ENCODE measurements around the gene CLEC2L.

Gene CLEC2L

DNA sequence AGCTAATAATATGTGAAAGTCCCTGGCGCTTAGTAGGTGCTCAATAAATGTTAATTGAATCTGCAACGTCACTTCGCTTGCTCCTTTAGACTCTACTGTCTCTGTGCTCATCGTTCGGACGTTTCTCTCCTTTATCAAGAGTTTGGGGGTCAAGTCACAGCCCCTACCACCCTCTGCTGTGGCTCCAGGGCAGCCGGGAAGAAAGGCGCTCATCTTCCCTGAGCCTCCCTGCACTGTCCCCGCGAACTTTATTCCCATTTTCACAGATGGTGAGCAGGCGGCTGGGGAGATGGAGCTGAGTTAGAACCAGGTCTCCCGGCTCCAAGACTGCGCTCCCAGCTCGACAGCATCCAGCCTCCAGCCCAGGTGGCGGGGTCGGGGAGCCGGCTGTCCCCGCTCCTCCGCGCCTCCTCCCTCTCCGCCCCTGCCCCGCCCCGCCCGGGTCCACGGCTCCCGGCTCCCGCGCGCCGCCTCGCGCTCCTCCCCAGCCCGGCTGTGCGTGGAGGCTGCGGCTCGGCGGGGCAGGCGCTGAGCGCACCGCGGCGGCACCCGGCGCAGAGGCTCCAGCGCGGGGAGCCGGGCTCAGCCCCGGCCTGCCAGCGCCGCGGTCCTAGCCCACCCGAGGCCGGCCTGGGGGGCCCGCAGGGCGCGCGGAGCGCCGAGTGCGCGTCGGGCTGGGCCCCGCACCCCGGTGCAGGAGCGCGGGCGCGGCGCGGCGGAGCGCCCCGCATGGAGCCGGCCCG is at the start of gene CLEC2L:
Gene CLEC2L, plus strand, starts transcription at position 487 of the 743 bp plus-strand sequence. Its CDS starts 243 bp downstream, at position 730.
- Histone ChIP-seq H3K9me2 (ENCODE audit: low read depth, low read length) (no peaks in the 10 kb centered on the region), H3K4me1 (ENCODE audit: insufficient read depth, low read length, severe bottlenecking) (no peaks in the 10 kb centered on the region), H2AFZ (ENCODE audit: low read length) (no peak within 1 kb of the TSS), H3F3A (ENCODE audit: insufficient read depth, low read length) (no peaks in the 10 kb centered on the region), H3K4me3 (ENCODE audit: low read depth, low read length, poor library complexity, severe bottlenecking) (no peak within 1 kb of the TSS), H3K79me2 (ENCODE audit: insufficient read depth, low read length) (no peaks in the 10 kb centered on the region), H3K36me3 (ENCODE audit: insufficient read depth, low read length) (no peaks in the 10 kb centered on the region), H3K27me3 (ENCODE audit: insufficient read depth, low read length) (no peaks in the 10 kb centered on the region), H3K27ac (ENCODE audit: low read depth, low read length, poor library complexity, severe bottlenecking) (no peak within 1 kb of the TSS), H3K9me3 (ENCODE audit: low read length) (0 out of 2 replicates have a peak, but pooled peaks cover 3% of the 10 kb centered on the region), H3K4me2 (ENCODE audit: low read length) (no peak within 1 kb of the TSS), H4K20me1 (ENCODE audit: insufficient read depth, low read length) (no peaks in the 10 kb centered on the region), H3K9ac (ENCODE audit: low read length) (no peak within 1 kb of the TSS)
- TF ChIP-seq EZH2 (IDR thresholded peaks at IDR 0.05; ENCODE audit: borderline replicate concordance, low read length), result no peak
- TF ChIP-seq, protein P1, sequence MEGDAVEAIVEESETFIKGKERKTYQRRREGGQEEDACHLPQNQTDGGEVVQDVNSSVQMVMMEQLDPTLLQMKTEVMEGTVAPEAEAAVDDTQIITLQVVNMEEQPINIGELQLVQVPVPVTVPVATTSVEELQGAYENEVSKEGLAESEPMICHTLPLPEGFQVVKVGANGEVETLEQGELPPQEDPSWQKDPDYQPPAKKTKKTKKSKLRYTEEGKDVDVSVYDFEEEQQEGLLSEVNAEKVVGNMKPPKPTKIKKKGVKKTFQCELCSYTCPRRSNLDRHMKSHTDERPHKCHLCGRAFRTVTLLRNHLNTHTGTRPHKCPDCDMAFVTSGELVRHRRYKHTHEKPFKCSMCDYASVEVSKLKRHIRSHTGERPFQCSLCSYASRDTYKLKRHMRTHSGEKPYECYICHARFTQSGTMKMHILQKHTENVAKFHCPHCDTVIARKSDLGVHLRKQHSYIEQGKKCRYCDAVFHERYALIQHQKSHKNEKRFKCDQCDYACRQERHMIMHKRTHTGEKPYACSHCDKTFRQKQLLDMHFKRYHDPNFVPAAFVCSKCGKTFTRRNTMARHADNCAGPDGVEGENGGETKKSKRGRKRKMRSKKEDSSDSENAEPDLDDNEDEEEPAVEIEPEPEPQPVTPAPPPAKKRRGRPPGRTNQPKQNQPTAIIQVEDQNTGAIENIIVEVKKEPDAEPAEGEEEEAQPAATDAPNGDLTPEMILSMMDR (IDR thresholded peaks at IDR 0.05; ENCODE audit: low read length), result no peak

DNA sequence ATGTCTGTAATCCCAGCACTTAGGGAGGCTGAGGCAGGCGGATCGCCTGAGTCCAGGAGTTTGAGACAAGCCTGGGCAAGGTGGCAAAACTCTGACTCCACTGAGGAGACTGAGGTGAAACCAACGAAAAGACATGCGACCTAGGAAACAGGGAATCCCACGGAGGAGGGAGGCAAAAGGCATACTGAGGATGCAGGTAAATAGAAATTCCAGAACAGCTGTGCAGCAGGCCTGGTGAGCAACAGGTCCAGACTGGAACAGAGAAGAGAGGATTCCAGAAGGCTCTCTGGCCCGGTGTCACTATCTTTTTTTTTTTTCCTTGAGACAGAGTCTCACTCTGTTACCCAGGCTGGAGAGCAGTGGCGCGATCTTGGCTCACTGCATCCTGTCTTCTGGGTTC is 47.3 kb upstream of the CLEC2L start:
- TF ChIP-seq, protein P1 (IDR thresholded peaks at IDR 0.05; ENCODE audit: low read length), result no peak
- no peak for TF ChIP-seq EZH2 (IDR thresholded peaks at IDR 0.05; ENCODE audit: borderline replicate concordance, low read length)
- H3K27ac ChIP-seq (ENCODE audit: low read depth, low read length, poor library complexity, severe bottlenecking), result no peak overlapping the region
- H3K36me3 ChIP-seq (ENCODE audit: insufficient read depth, low read length), result no peaks in the 10 kb centered on the region; the same call in 1 of the 2 replicates

DNA sequence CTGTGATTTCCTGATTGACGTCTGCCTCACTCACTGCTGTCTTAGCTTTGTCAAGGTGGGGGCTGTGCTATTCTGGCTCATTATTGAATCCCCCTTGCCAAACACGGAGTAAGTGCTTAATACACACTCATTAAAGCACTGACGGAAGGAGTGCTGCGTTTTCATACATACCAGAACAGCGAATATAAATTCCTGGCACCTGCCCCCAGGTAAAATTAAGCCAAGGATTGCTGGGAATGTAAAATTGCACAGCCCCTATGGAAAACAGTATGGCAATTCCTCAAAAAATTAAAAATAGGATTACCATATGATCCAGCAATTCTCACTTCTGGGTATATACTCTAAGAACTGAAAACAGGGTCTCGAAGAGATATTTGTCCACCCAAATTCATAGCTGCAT is 46.6 kb upstream of the CLEC2L start:
- Histone ChIP-seq H3K4me1 (ENCODE audit: insufficient read depth, low read length, severe bottlenecking) (no peaks in the 10 kb centered on the region), H2AFZ (ENCODE audit: low read length) (no peak overlapping the region), H3K9ac (ENCODE audit: low read length) (no peak overlapping the region), H3K9me2 (ENCODE audit: low read depth, low read length) (no peaks in the 10 kb centered on the region), H3K27ac (ENCODE audit: low read depth, low read length, poor library complexity, severe bottlenecking) (no peak overlapping the region), H4K20me1 (ENCODE audit: insufficient read depth, low read length) (no peaks in the 10 kb centered on the region), H3K27me3 (ENCODE audit: insufficient read depth, low read length) (peaks cover 6% of the 10 kb centered on the region; the same call in 1 of the 2 replicates), H3K4me2 (ENCODE audit: low read length) (no peak overlapping the region), H3K9me3 (ENCODE audit: low read length) (no peaks in the 10 kb centered on the region), H3K79me2 (ENCODE audit: insufficient read depth, low read length) (no peaks in the 10 kb centered on the region), H3F3A (ENCODE audit: insufficient read depth, low read length) (no peaks in the 10 kb centered on the region), H3K36me3 (ENCODE audit: insufficient read depth, low read length) (no peaks in the 10 kb centered on the region; the same call in 1 of the 2 replicates), H3K4me3 (ENCODE audit: low read depth, low read length, poor library complexity, severe bottlenecking) (no peak overlapping the region)
- TF ChIP-seq, protein P1 (IDR thresholded peaks at IDR 0.05; ENCODE audit: low read length), result no peak
- TF ChIP-seq EZH2 (IDR thresholded peaks at IDR 0.05; ENCODE audit: borderline replicate concordance, low read length), result no peak

More for the DNA sequence above, 47.3 kb upstream of the CLEC2L start:
- no peaks in the 10 kb centered on the region for H3K9me3 ChIP-seq (ENCODE audit: low read length)
- no peak overlapping the region for H3K9ac ChIP-seq (ENCODE audit: low read length)
- H2AFZ ChIP-seq (ENCODE audit: low read length), result no peak overlapping the region
- H3K4me3 ChIP-seq (ENCODE audit: low read depth, low read length, poor library complexity, severe bottlenecking), result no peak overlapping the region
- no peaks in the 10 kb centered on the region for H3K79me2 ChIP-seq (ENCODE audit: insufficient read depth, low read length)
- H3K4me2 ChIP-seq (ENCODE audit: low read length), result no peak overlapping the region
- no peaks in the 10 kb centered on the region for H4K20me1 ChIP-seq (ENCODE audit: insufficient read depth, low read length)
- H3K4me1 ChIP-seq (ENCODE audit: insufficient read depth, low read length, severe bottlenecking), result no peaks in the 10 kb centered on the region
- H3F3A ChIP-seq (ENCODE audit: insufficient read depth, low read length), result no peaks in the 10 kb centered on the region
- peaks cover 6% of the 10 kb centered on the region; the same call in 1 of the 2 replicates for H3K27me3 ChIP-seq (ENCODE audit: insufficient read depth, low read length)
- H3K9me2 ChIP-seq (ENCODE audit: low read depth, low read length), result no peaks in the 10 kb centered on the region
